Fibroblast of villous mesenchyme (primary cell): ENCODE results near the gene WDR45B. TPM values are rescaled to one million over a fixed set of nuclear protein-coding genes. Genes with fewer than 3 reads are reported as not detected.

Experiments used
- DNase-seq: peaks from one replicate; pipeline ENCODE4 v3.0.0-alpha.2; 2010; ENCODE audit warnings: low read depth
- H3K4me3 ChIP-seq: 2 replicates; pipeline ENCODE4 v1.5.1; 2011; ENCODE audit warnings: low read depth, mild to moderate bottlenecking, low read length
- CTCF ChIP-seq: IDR thresholded peaks from 2 replicates; pipeline ENCODE4 v1.5.1; 2012; ENCODE audit warnings: low read depth, mild to moderate bottlenecking, low read length; ENCODE audit not compliant: insufficient read depth
- total RNA-seq: library from RNA; depleted of rRNA; stranded (reverse); fragments of >200 nt; gene quantifications from 2 replicates; pipeline ENCODE4 v1.2.3, GENCODE V29; 2012

Gene WDR45B
- total RNA-seq, 1 donor, result 70.8 TPM

DNA sequence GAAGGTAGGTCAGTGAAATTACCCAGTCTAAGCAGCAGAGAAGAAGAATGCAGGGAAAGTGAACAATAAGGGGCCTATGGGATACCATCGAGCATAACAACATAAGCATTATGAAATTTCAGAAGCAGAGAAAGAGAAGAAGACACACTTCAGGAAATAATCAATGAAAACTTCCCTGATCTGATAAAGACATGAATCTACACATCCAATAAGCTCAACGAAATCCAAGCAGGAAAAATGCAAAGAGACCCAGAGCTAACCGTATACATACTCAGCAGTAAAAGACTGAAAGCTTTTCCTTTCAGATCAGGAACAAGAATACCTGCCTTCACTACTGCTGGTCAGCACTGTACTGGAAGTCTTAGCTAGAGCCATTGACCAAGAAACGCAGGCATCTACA, 38.6 kb downstream of the WDR45B start:
- no peak for TF ChIP-seq CTCF
- no peak for DNase-seq
- H3K4me3 ChIP-seq, result no peak overlapping the region

GRCh38 chr17:82608816-82609215, 39.4 kb downstream of the WDR45B start:
- no peak for TF ChIP-seq CTCF
- DNase-seq, result no peak
- H3K4me3 ChIP-seq, result no peak overlapping the region

GRCh38 chr17:82605939-82606600, 42.2 kb downstream of the WDR45B start:
- no peak for DNase-seq
- TF ChIP-seq CTCF, result no peak
- H3K4me3 ChIP-seq, result no peak overlapping the region

DNA sequence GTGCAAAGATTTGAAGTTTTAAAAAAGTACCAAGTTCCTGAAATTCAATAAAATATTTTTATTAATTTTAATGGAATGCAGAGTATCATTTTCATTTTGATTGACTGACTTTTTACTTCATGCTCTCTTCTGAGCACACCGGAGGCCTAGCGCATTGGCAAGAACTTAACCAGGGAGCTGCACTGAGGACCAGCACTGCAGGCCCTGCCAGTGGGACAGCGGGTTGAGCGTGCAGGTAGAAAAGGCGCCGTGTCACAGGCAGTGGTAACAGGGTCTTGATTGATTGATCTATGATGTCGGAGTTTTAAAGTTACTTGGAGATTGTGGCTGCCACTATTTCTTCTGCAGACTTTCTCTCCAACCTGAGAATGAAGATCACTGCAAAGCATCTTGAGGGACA, 43.7 kb downstream of the WDR45B start:
- no peak for TF ChIP-seq CTCF
- no peak overlapping the region for H3K4me3 ChIP-seq
- DNase-seq, result no peak

GRCh38 chr17:82603981-82604448, 44.2 kb downstream of the WDR45B start:
- no peak overlapping the region for H3K4me3 ChIP-seq
- DNase-seq, result no peak
- no peak for TF ChIP-seq CTCF

DNA sequence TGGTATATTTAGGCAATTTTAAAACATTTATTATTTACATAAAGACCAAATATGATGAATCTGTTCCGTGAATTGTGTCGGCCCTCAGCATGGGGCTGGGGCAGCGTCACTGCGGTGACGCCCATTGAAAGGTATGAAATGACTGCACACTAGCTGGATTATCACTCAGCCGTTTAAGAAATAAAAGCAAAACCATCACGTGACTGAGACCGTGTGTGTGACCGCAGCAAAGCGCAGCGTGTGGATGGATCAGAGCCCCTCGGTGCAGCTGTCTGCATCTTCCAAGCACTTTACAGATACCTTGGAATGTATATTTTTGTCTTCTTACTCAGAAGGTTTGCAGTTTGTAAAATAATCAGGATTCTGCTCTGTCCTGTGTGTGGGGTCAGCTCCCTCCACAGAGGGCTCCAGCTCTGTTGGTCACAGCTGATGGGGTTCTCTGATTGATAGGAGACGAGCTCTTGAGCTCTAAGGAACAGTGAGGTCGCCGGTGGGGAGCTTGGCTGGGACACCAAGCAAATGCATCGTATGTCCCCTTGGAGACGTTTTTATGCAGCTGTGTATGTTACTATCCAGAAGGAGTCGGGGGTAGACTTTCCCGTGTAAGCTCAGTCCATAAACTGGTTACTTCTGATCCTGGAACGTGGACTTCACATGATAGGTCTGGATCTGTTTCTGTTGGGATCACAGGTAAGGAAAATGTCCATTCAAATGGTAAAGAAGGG, 45.1 kb downstream of the WDR45B start:
- DNase-seq, result no peak
- H3K4me3 ChIP-seq, result no peak overlapping the region
- TF ChIP-seq CTCF, result no peak
